Naive thymus-derived CD4-positive, alpha-beta T cell (primary cell): ENCODE data around the gene RABGEF1. TPM values are rescaled to one million over a fixed set of nuclear protein-coding genes. Genes with fewer than 3 reads are reported as not detected.
A peak's percentile ranks its signal among the peaks of the same experiment; 100 is the strongest.
"Not testable (repeated sequence)": the region's sequence is repeated elsewhere in the genome, so short reads cannot be mapped to it uniquely, and the experiment has no call there.

Experiments
- ATAC-seq: fragments of 150-1000 bp; cut with Tn5 transposase; 2 replicates; pipeline ENCODE4 v1.10.0; 2021; ENCODE audit warnings: mild to moderate bottlenecking, moderate library complexity
- CTCF ChIA-PET: fragments of 350-600 bp; sonication (Branson Sonifier 250); formaldehyde crosslinking; loops from one replicate; lab custom pipeline; 2021; ENCODE audit warnings: antibody characterized with exemption; lab: Charles Lee
- POLR2A ChIA-PET: fragments of 350-600 bp; sonication (Branson Sonifier 250); formaldehyde crosslinking; loops from one replicate; lab custom pipeline; 2021; ENCODE audit warnings: antibody characterized with exemption, inconsistent platforms; lab: Charles Lee
- DNase-seq, 9 donors: peaks; one replicate each; pipeline versions ENCODE4 v3.0.0 to v3.0.0-alpha.2; 2020 to 2022; ENCODE audit warnings: mixed read lengths in 1 of 9
- H3K27ac ChIP-seq: one replicate; pipeline ENCODE4 v1.7.0; 2013; ENCODE audit warnings: mild to moderate bottlenecking, low read depth, low read length, moderate library complexity
- H3K27me3 ChIP-seq, 2 donors: one replicate each; pipeline ENCODE4 v1.7.0; 2013; ENCODE audit warnings: low read length in 2 of 2, mild to moderate bottlenecking in 2 of 2, moderate library complexity in 2 of 2; ENCODE audit not compliant: control insufficient read depth in 2 of 2, insufficient read depth in 2 of 2
- H3K36me3 ChIP-seq, 3 experiments: 1 replicate in 2 of 3; 2 replicates in 1 of 3; pipeline ENCODE4 v1.7.0; 2013; ENCODE audit warnings: low read length in 3 of 3, mild to moderate bottlenecking in 3 of 3, moderate library complexity in 1 of 3; ENCODE audit not compliant: insufficient read depth in 3 of 3, control insufficient read depth in 2 of 3
- H3K4me1 ChIP-seq, 2 donors: one replicate each; pipeline ENCODE4 v1.7.0; 2013; ENCODE audit warnings: low read length in 2 of 2, mild to moderate bottlenecking in 2 of 2, moderate library complexity in 1 of 2; ENCODE audit not compliant: control insufficient read depth in 2 of 2, insufficient read depth in 2 of 2
- H3K4me3 ChIP-seq: 2 replicates; pipeline ENCODE4 v1.7.0; 2013; ENCODE audit warnings: mild to moderate bottlenecking, low read length
- H3K9me3 ChIP-seq, 3 experiments: 1 replicate in 2 of 3; 2 replicates in 1 of 3; pipeline ENCODE4 v1.7.0; 2013; ENCODE audit warnings: low read length in 3 of 3; ENCODE audit not compliant: control insufficient read depth in 2 of 3
- H3K27ac Mint-ChIP-seq, 9 donors: one replicate each; pipeline ENCODE4 v1.8.0; 2020 to 2022; ENCODE audit warnings: mixed read lengths in 9 of 9, mild to moderate bottlenecking in 8 of 9, moderate library complexity in 5 of 9, inconsistent platforms in 2 of 9
- H3K27me3 Mint-ChIP-seq, 5 donors: one replicate each; pipeline ENCODE4 v1.8.0; 2021 to 2022; ENCODE audit warnings: mixed read lengths in 5 of 5, mild to moderate bottlenecking in 1 of 5
- H3K36me3 Mint-ChIP-seq, 5 donors: one replicate each; pipeline ENCODE4 v1.8.0; 2020 to 2022; ENCODE audit warnings: mixed read lengths in 5 of 5, mild to moderate bottlenecking in 3 of 5, inconsistent platforms in 1 of 5
- H3K4me1 Mint-ChIP-seq, 7 donors: one replicate each; pipeline ENCODE4 v1.8.0; 2020 to 2022; ENCODE audit warnings: mixed read lengths in 7 of 7, mild to moderate bottlenecking in 3 of 7, inconsistent platforms in 1 of 7
- H3K4me3 Mint-ChIP-seq, 10 donors: one replicate each; pipeline ENCODE4 v1.8.0; 2020 to 2022; ENCODE audit warnings: mild to moderate bottlenecking in 10 of 10, mixed read lengths in 10 of 10, moderate library complexity in 6 of 10, inconsistent platforms in 2 of 10
- H3K9me3 Mint-ChIP-seq, 11 donors: one replicate each; pipeline ENCODE4 v1.8.0; 2020 to 2022; ENCODE audit warnings: mixed read lengths in 11 of 11, mild to moderate bottlenecking in 4 of 11, inconsistent platforms in 1 of 11, moderate library complexity in 1 of 11
- intact Hi-C, 2 donors: fragments of 100-400 bp; cut with micrococcal nuclease; formaldehyde crosslinking; loops; one replicate each; pipeline ENCODE4 v1.15.1; 2023
- polyA plus RNA-seq, 2 donors: library from polyadenylated mRNA; unstranded; fragments of 300-500 nt; fragmentation: Illumina TruSeq; gene quantifications; one replicate each; pipeline ENCODE4 v1.2.3, GENCODE V29; 2021
- total RNA-seq, 6 experiments: library from RNA in 5 of 6; stranded (reverse) in 5 of 6; gene quantifications; 1 replicate in 5 of 6; 2 replicates in 1 of 6; pipeline ENCODE4 v1.2.3 and lab custom pipeline; 2021 to 2026

Gene RABGEF1
- total and polyA plus RNA-seq, 7 experiments from 2014 or later, result 20.5 to 35.7 (median 21.8) TPM

- H3K4me3 Mint-ChIP-seq, H3K27me3 Mint-ChIP-seq, ATAC-seq, H3K4me3 ChIP-seq, CTCF ChIA-PET, H3K27ac Mint-ChIP-seq, intact Hi-C loops, H3K4me1 ChIP-seq, H3K9me3 Mint-ChIP-seq, H3K9me3 ChIP-seq, POLR2A ChIA-PET, DNase-seq, H3K36me3 ChIP-seq, H3K27me3 ChIP-seq, H3K27ac ChIP-seq: not testable (repeated sequence)
- peaks cover 18 to 63% (median 45%) of the 10 kb centered on the region in 7 donors for H3K4me1 Mint-ChIP-seq
- H3K36me3 Mint-ChIP-seq, result peaks cover 8 to 27% (median 13%) of the 10 kb centered on the region in 5 donors
Observed at GRCh38 chr7:66763633-66764355, 23.3 kb downstream of the RABGEF1 start.

GRCh38 chr7:66764905-66765304 is 24.4 kb downstream of the RABGEF1 start:
- peak overlapping the region in 1 of 9 donors; percentile 41 for H3K27ac Mint-ChIP-seq
- intact Hi-C loops, DNase-seq, CTCF ChIA-PET, H3K9me3 ChIP-seq, ATAC-seq, H3K27ac ChIP-seq, POLR2A ChIA-PET, H3K27me3 Mint-ChIP-seq, H3K36me3 ChIP-seq, H3K4me1 ChIP-seq, H3K4me3 ChIP-seq, H3K4me3 Mint-ChIP-seq, H3K9me3 Mint-ChIP-seq, H3K27me3 ChIP-seq: not testable (repeated sequence)
- H3K4me1 Mint-ChIP-seq, result peaks cover 19 to 66% (median 49%) of the 10 kb centered on the region in 7 donors
- peaks cover 8 to 22% (median 15%) of the 10 kb centered on the region in 5 donors for H3K36me3 Mint-ChIP-seq

- POLR2A ChIA-PET, H3K27me3 Mint-ChIP-seq, H3K27me3 ChIP-seq, DNase-seq, H3K9me3 ChIP-seq, CTCF ChIA-PET, ATAC-seq, H3K36me3 ChIP-seq, H3K4me3 Mint-ChIP-seq, H3K27ac ChIP-seq, intact Hi-C loops, H3K4me3 ChIP-seq, H3K4me1 ChIP-seq, H3K9me3 Mint-ChIP-seq: not testable (repeated sequence)
- Mint-ChIP-seq H3K4me1 (peaks cover 19 to 67% (median 53%) of the 10 kb centered on the region in 7 donors), H3K27ac (peak overlapping the region in 1 of 9 donors; percentile 80), H3K36me3 (peaks cover 8 to 19% (median 12%) of the 10 kb centered on the region in 5 donors)
Observed at GRCh38 chr7:66765322-66766025, 24.9 kb downstream of the RABGEF1 start.

DNA sequence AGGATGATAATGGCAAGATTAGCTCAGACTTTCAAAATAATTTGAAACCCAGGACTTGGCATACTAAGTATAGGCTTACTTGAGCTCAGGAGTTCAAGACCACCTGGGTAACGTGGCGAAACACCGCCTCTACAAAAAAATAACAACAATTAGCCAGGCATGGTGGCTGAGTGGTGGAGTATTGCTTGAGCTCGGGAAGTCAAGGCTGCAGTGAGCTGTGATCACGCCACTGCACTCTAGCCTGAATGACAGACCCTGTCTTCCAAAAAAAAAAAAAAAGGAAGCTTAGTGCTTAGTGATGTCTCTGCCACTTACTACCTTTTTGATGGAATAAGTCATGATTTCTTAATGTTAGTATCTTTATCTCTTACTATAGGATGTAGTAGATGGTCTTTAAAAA is 25.5 kb downstream of the RABGEF1 start:
- no peak for ATAC-seq
- H3K27ac ChIP-seq, result no peak overlapping the region
- H3K27ac Mint-ChIP-seq, result peak overlapping the region in 2 of 9 donors; percentile 22 to 80
- no peaks in the 10 kb centered on the region for H3K9me3 ChIP-seq
- peaks cover 19 to 67% (median 53%) of the 10 kb centered on the region in 7 donors for H3K4me1 Mint-ChIP-seq
- H3K9me3 Mint-ChIP-seq, result peaks cover 0 to 8% (median 5%) of the 10 kb centered on the region in 11 donors
- peaks cover 8 to 18% (median 12%) of the 10 kb centered on the region in 5 donors for H3K36me3 Mint-ChIP-seq
- H3K27me3 ChIP-seq, result no peaks in the 10 kb centered on the region
- peaks cover 0 to 4% of the 10 kb centered on the region in 2 donors for H3K4me1 ChIP-seq
- ChIA-PET POLR2A (no interaction called here), CTCF (no interaction called here)
- no peak overlapping the region for H3K4me3 Mint-ChIP-seq
- DNase-seq, result no peak
- intact Hi-C loops, result no loop called here
- no peaks in the 10 kb centered on the region for H3K27me3 Mint-ChIP-seq
- H3K36me3 ChIP-seq, result no peaks in the 10 kb centered on the region
- H3K4me3 ChIP-seq, result no peak overlapping the region

GRCh38 chr7:66767486-66767885 is 27.0 kb downstream of the RABGEF1 start:
- H3K4me1 Mint-ChIP-seq, result peaks cover 25 to 71% (median 57%) of the 10 kb centered on the region in 7 donors
- CTCF ChIA-PET, ATAC-seq, intact Hi-C loops, H3K27me3 Mint-ChIP-seq, H3K9me3 ChIP-seq, H3K9me3 Mint-ChIP-seq, H3K36me3 ChIP-seq, H3K4me1 ChIP-seq, DNase-seq, H3K4me3 ChIP-seq, H3K27me3 ChIP-seq: not testable (repeated sequence)
- peak overlapping the region in 8 of 9 donors; percentile 1 to 73 (median 11) for H3K27ac Mint-ChIP-seq
- H3K36me3 Mint-ChIP-seq, result peaks cover 8 to 19% (median 18%) of the 10 kb centered on the region in 5 donors
- peak overlapping the region; percentile 34 for H3K27ac ChIP-seq
- POLR2A ChIA-PET, result interaction anchor here (0.7 kb wide), 1 partner anchor 209 kb away, joined by 3 read pairs; no protein-coding TSS in a partner anchor
- H3K4me3 Mint-ChIP-seq, result peak overlapping the region in 4 of 10 donors; percentile 2 to 48 (median 28)

DNA sequence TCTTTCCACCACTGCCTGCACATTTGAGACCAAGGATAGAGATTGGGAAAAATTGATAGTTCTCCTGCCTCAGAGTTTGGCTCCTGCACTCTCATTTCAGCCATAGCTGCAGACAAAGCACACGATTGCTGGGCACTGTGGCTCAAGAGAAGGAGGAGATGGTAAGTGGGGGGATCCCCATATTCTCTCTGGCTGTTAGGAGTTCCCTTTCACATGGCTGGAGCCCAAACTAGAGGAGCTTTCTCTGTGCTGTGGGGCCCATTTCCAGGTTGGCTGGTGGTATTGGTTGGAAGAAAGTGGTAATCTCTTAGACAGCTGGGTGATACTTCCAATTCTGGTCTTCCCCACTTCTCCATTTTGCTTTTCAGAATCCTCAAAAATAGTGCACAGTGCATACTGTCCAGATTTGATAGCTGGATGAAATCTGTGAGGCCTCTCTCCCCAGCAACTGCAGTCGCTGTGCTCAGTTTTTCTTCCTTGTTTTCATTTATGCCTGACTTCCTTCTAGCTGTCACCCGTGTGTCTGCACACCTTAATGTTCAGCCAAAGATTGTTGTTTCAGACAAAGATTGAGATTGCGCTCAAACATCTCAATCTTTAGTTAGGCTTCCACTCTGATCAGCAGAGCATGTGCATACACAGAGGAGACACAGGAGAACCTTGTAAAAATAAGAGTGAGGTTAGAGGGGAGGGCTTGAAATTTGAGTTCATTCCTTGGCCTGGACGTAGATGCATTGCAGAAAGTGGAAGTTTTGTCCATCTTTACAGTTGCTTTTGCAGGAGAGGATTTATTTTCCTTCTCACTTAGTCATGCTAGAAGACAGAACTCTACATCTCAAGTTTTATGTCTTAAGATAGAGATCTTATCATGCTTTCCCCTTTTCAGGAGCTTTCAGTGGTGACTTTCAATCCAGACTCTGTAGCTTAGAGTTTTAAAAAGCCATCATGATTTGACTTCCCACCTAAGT is 28.6 kb downstream of the RABGEF1 start:
- H3K4me1 Mint-ChIP-seq, result peaks cover 26 to 64% (median 55%) of the 10 kb centered on the region in 7 donors
- no peaks in the 10 kb centered on the region for H3K27me3 ChIP-seq

More for the DNA sequence above, 28.6 kb downstream of the RABGEF1 start:
- POLR2A ChIA-PET, result interaction anchor here (1.1 to 1.6 kb wide), 2 partner anchors 75 to 276 kb away, joined by 3 read pairs; no protein-coding TSS in a partner anchor
- peaks cover 0 to 18% (median 7%) of the 10 kb centered on the region in 5 donors for H3K36me3 Mint-ChIP-seq
- H3K4me3 Mint-ChIP-seq, result peak overlapping the region in 1 of 10 donors; percentile 12
- peaks cover 0 to 5% (median 0%) of the 10 kb centered on the region in 3 experiments for H3K36me3 ChIP-seq
- CTCF ChIA-PET, result no interaction called here
- intact Hi-C loops, result no loop called here
- H3K27me3 Mint-ChIP-seq, result no peaks in the 10 kb centered on the region
- peak; percentile 21 for ATAC-seq
- peaks cover 0 to 4% of the 10 kb centered on the region in 2 donors for H3K4me1 ChIP-seq
- no peak for DNase-seq
- no peaks in the 10 kb centered on the region for H3K9me3 ChIP-seq
- H3K27ac ChIP-seq, result peak overlapping the region; percentile 15
- no peak overlapping the region for H3K4me3 ChIP-seq
- H3K27ac Mint-ChIP-seq, result peak overlapping the region in 7 of 9 donors; percentile 9 to 86 (median 74)
- H3K9me3 Mint-ChIP-seq, result no peaks in the 10 kb centered on the region
